Neuron (in vitro differentiated cells): ENCODE results near the gene TMEM89.

Experiments used
- H2AFZ ChIP-seq: one replicate; pipeline ENCODE4 v1.6.1; 2013; ENCODE audit warnings: low read depth, mild to moderate bottlenecking, inconsistent platforms, low read length, moderate library complexity
- H3K27me3 ChIP-seq: one replicate; pipeline ENCODE4 v1.6.1; 2013; ENCODE audit warnings: low read length; ENCODE audit not compliant: insufficient read depth
- H3K36me3 ChIP-seq: one replicate; pipeline ENCODE4 v1.6.1; 2013; ENCODE audit warnings: low read length; ENCODE audit not compliant: insufficient read depth
- H3K4me1 ChIP-seq: one replicate; pipeline ENCODE4 v1.6.1; 2013; ENCODE audit warnings: low read length; ENCODE audit not compliant: insufficient read depth
- H3K4me3 ChIP-seq: 2 replicates; pipeline ENCODE4 v1.5.1; 2013; ENCODE audit warnings: mild to moderate bottlenecking, low read length, moderate library complexity
- H3K9me3 ChIP-seq: one replicate; pipeline ENCODE4 v1.6.1; 2013; ENCODE audit warnings: low read length

Gene TMEM89, protein sequence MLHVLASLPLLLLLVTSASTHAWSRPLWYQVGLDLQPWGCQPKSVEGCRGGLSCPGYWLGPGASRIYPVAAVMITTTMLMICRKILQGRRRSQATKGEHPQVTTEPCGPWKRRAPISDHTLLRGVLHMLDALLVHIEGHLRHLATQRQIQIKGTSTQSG

DNA sequence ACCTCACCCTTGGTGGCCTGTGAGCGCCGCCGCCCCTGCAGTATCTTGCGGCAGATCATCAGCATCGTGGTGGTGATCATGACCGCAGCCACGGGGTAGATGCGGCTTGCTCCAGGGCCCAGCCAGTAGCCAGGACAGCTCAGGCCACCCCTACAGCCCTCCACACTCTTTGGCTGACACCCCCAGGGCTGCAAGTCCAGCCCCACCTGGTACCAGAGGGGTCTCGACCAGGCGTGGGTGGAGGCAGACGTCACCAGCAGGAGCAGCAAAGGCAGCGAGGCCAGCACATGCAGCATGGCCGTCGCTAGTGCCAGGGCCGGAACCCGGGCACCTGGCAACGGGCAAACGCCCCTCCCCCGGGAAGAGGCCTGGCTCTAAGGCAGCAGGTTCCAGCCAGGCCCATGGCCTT is at the start of gene TMEM89:
Gene TMEM89 (minus strand): TSS at position 309 of the 409 bp plus-strand sequence. CDS start 13 bp downstream, at position 296.
- Histone ChIP-seq H3K27me3 (no peaks in the 10 kb centered on the region), H3K4me3 (no peak within 1 kb of the TSS), H3K36me3 (peaks cover 15% of the 10 kb centered on the region), H2AFZ (no peak within 1 kb of the TSS), H3K9me3 (peaks cover 11% of the 10 kb centered on the region), H3K4me1 (no peaks in the 10 kb centered on the region)

DNA sequence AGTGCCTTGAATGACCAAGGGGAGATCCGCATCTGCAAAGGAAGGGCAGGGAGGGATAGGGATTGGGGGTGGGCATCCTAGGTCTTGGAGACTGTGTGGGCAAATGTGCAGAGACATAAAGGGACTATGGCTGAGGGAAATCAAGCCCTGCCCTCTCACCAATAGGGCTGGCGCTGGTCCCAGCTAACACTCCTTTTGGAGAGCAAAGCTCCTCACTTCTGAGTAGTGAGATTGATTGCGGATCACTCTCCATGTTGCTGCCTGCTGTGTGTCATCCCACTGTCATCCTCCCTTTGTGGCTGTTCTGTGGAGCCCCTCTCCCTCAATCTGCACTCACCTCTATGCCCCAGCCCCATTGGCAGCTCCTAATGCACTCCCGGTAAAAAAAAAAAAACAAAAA is 43.4 kb upstream of the TMEM89 start:
- Histone ChIP-seq H3K4me3 (no peak overlapping the region), H3K9me3 (peaks cover 14% of the 10 kb centered on the region)

DNA sequence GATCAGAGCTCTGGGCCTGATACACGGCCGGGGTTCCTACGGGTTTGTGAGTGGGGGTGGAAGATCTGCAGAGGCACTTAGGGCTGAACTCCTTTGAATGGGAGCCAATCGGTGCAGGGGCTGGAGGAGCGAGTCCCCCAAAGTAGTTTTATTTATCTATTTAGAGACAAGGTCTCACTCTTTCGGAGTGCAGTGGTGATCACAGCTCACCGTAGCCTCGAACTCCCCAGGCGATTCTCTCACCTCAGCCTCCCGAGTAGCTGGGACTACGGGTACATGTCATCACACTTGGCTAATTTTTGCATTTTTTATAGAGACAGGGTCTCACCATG is 42.7 kb upstream of the TMEM89 start:
- Histone ChIP-seq H2AFZ (no peak overlapping the region), H3K4me3 (peak overlapping the region; percentile 63), H3K9me3 (peaks cover 20% of the 10 kb centered on the region)

More for the DNA sequence above, 43.4 kb upstream of the TMEM89 start:
- H3K36me3 ChIP-seq: peaks cover 18% of the 10 kb centered on the region
- H3K27me3 ChIP-seq: no peaks in the 10 kb centered on the region
- H2AFZ ChIP-seq: no peak overlapping the region
- H3K4me1 ChIP-seq: peaks cover 3% of the 10 kb centered on the region

DNA sequence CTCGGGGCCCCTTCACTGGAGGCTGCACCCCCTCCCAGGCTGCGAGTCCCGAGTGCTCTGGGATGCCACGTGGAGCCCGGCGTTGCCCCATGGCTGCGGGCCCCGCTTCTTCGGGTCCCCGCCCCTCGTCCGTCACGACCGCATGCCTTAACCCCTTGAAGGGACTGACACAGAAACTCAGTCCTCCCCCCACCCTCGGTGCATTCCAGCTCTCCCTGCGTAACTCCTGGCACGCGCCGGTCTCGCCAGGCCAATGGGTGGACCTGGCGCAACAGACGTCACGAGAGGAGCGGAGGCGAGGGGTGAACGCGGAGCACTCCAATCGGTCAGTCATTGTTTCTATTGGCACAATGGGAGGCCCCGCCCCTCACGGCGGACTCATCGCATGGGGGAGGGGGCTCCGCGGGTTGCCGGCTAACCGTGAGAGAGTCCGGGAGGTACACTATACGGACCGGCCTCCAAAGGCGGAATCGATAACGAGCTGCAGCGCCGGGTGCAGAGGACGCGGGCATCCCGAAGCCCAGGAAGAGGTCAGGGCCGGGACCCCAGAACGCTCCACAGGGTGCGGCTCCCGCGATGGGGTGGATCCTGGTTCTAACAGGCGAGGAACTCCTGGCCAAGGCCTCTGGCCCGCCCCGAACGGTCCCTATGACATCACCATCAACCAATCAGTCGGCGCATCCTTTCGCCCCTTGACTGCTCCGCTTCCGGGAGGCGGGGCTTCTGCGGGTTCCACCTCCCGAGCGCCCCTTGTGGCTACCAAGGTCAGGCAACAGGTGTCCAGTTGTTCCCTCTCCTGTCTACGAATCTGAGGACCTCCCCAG is 42.1 kb upstream of the TMEM89 start:
- peaks cover 28% of the 10 kb centered on the region for H3K36me3 ChIP-seq
- H3K4me1 ChIP-seq: peaks cover 3% of the 10 kb centered on the region
- H3K27me3 ChIP-seq: no peaks in the 10 kb centered on the region
- H3K9me3 ChIP-seq: peaks cover 25% of the 10 kb centered on the region
- peak overlapping the region; percentile 63 for H3K4me3 ChIP-seq
- H2AFZ ChIP-seq: peak overlapping the region; percentile 6

More for the DNA sequence above, 42.7 kb upstream of the TMEM89 start:
- H3K27me3 ChIP-seq: no peaks in the 10 kb centered on the region
- peaks cover 3% of the 10 kb centered on the region for H3K4me1 ChIP-seq
- peaks cover 24% of the 10 kb centered on the region for H3K36me3 ChIP-seq

DNA sequence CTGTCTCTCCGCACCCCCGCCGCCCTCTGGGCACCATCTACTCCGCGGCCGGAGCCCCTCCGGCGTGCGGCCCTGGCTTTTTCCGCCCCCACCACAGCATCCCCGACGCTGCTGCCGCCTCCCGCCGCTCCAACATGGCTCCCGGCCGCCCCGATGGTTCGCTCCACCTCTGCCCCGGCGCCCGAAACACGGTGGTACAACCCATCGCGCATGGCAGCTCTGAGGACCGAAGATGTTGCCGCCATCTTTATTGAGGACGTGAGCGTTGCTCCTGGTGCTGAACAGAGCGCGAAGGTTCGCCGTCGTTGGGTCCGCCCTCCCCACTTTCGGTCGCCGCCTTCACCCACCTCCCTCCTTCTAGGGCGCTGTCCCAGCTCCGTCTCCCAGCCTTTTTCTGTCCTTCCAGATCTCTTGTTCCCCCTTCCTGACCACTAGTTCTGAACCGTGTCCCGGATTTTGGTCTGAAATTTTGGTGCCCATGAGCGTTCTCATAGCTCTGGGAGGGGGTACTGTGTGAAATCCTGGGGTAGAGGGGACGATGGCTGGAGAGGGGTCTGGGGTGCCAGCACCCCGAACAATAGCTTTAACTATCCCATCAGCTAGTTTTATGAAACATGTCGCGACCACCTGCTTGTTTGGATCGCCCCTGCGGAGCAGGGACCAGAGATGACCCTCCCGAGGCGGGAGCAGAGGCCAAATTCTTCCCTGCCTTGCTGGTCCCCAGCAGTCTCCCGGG is 41.4 kb upstream of the TMEM89 start, which contains the start of gene CELSR3:
Gene CELSR3 (minus strand): TSS at position 134 of the 736 bp plus-strand sequence. CDS start 252 bp downstream, outside the sequence.
- Histone ChIP-seq H3K4me3 (peak within 1 kb of the TSS; percentile 63), H2AFZ (peak within 1 kb of the TSS; percentile 6), H3K27me3 (no peaks in the 10 kb centered on the region), H3K4me1 (peaks cover 3% of the 10 kb centered on the region), H3K36me3 (peaks cover 36% of the 10 kb centered on the region), H3K9me3 (peaks cover 29% of the 10 kb centered on the region)

DNA sequence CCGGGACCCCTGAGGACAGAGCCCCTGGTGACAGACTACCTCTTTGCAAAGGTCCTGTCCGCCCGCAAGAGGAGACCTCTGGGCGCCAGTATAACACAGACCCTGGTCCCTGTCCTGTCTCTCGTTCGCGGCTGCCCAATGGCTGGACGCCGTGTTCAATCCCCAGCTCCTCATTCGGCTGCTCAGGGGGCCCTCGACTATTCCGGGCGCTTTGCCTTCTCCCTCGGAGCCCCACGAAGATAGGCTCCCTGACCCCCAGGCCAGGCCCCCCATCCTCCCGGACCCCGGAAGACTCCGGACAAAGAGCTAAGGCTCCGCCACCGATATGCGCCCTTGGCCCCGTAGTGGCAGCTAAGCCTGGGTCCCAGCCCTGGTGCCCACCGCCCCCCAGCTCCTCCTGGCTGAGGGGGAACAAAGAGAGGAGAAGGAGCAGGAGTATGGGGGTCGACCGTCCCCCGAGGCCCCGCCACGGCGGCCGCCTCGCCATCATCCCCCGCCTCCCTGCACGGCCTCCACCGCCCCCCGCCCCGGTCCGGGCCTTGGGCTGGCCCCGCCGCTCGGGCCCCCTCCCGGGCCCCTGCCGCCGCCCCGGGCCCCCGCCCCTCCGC is 40.7 kb upstream of the TMEM89 start:
- H3K4me3 ChIP-seq: peak overlapping the region; percentile 63
- peaks cover 43% of the 10 kb centered on the region for H3K36me3 ChIP-seq
- no peaks in the 10 kb centered on the region for H3K27me3 ChIP-seq
- no peak overlapping the region for H2AFZ ChIP-seq
- peaks cover 3% of the 10 kb centered on the region for H3K4me1 ChIP-seq
- peaks cover 33% of the 10 kb centered on the region for H3K9me3 ChIP-seq

DNA sequence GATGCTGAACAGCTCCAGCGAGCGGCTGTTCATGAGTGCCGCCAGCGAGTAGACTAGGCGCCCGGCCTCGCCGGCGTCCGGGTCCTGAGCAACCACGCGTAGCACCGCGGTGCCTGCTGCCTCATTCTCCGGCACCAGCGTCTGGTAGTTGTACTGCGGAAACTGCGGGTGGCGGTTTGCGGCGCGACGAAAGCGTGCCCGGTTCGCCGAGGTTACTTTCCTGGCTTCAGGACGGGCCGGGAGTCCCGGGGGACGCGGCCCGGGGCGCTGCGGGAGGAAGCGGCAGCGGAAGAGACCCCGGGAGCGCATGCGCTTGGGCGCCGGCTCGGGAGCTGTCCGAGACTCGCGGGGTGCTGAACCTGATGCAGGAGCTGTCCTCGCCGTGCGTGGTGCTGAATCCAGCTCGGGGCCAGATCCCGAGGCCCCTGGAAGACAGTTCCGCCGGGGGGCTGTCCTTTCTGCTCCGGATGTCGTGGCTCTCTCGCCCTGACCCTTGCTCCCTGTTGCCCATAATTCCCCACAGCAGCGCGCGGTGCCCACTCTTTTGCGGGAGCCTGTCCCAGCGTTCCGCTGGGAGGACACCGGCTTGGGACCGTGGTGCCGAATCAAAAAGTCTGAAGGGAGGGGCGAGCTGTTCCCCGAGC is 40.1 kb upstream of the TMEM89 start:
- H3K4me3 ChIP-seq: peak overlapping the region; percentile 63
- no peaks in the 10 kb centered on the region for H3K27me3 ChIP-seq
- H3K36me3 ChIP-seq: peaks cover 47% of the 10 kb centered on the region

DNA sequence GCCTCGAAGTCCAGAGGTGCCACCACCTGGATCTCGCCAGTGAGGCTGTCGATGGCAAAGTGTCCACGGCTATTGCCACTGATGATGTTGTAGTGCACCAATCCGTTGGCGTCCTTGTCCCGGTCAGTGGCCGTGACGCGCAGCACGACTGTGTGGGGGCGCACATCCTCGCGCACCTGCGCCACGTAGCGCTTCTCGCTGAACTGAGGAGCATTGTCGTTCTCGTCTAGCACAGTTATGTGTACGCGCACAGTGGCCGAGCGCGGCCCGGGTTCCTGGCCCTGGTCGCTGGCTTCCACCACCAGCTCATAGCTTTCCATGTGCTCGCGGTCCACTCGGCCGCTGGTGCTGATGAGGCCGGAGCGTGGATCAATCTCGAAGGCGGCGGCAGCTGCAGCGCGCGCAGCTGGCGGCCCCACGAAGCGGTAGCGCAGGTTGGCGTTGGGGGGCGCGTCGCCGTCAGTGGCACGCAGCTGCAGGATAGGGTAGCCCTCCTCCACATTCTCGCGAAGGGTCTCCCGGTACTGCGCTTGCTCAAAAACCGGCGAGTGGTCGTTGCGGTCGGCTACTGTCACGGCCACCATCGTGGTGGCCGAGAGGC is 39.3 kb upstream of the TMEM89 start:
- H3K9me3 ChIP-seq: peaks cover 33% of the 10 kb centered on the region
- no peaks in the 10 kb centered on the region for H3K27me3 ChIP-seq
- peaks cover 3% of the 10 kb centered on the region for H3K4me1 ChIP-seq
- H3K4me3 ChIP-seq: no peak overlapping the region
- peaks cover 51% of the 10 kb centered on the region for H3K36me3 ChIP-seq
- H2AFZ ChIP-seq: no peak overlapping the region

More for the DNA sequence above, 40.1 kb upstream of the TMEM89 start:
- Histone ChIP-seq H3K4me1 (peaks cover 3% of the 10 kb centered on the region), H3K9me3 (peaks cover 33% of the 10 kb centered on the region), H2AFZ (no peak overlapping the region)

DNA sequence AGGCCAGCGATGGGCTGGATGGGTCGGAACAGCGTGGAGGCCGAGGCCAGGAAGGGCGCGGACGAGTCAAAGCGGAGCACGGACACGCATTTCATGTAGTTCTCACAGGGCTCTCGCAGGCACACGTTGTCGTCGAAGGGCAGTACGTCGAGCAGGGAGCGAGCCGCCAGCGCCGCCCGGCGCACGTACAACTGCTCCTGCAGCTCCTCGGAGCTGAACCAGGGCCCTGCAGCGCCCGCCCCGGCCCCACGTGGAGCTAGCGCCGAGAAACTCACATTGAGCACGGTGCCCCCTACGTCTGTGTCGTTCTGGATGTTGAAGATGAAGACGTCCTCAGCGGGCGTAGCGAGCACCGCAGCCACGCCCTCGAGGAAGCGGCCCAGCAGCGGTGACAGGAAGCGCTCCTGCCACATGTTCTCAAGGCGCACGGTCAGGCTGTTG is 35.3 kb upstream of the TMEM89 start:
- H3K9me3 ChIP-seq: peaks cover 33% of the 10 kb centered on the region
- H3K4me1 ChIP-seq: no peaks in the 10 kb centered on the region
- H3K36me3 ChIP-seq: peaks cover 88% of the 10 kb centered on the region
- H3K27me3 ChIP-seq: no peaks in the 10 kb centered on the region
- no peak overlapping the region for H2AFZ ChIP-seq
- H3K4me3 ChIP-seq: no peak overlapping the region

DNA sequence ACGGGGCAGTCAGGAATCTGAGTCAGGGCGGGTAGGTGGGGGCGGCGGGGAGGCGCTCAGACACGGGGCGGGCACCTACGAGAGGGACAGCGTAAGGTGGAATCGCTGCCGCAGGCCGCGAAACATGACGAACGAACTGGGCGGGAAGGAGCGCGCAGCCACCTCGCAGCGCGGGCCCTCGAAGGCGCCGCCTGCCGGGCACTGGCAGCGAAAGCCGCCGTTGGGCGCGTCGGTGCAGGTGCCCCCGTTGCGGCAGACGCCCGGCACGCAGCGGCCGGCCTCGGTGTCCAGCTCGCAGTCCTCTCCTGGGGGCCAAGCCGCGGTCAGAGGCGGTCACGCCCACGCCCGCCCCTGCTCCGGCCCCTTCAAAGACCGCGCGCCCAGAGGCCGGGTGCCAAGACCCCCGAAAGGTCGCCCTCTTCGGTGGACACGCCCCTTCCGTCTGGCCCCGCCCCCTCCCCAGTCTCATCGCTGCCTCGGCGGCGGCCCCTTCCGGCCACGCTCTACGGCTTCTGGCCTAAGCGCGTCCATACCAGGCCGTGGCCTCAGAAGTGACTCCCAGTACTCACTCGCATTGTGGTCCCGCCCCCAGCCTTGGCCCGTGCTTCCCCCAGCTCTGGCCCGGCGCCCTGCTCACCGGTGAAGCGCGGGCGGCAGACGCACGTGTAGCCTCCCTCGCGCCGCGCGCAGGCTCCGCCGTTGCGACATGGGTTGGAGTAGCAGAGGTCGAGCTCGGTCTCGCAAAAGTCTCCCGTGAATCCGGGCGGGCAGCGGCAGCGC is 34.7 kb upstream of the TMEM89 start:
- peaks cover 93% of the 10 kb centered on the region for H3K36me3 ChIP-seq
- H3K4me3 ChIP-seq: no peak overlapping the region
- peaks cover 33% of the 10 kb centered on the region for H3K9me3 ChIP-seq
- no peaks in the 10 kb centered on the region for H3K27me3 ChIP-seq
- no peak overlapping the region for H2AFZ ChIP-seq
- no peaks in the 10 kb centered on the region for H3K4me1 ChIP-seq

DNA sequence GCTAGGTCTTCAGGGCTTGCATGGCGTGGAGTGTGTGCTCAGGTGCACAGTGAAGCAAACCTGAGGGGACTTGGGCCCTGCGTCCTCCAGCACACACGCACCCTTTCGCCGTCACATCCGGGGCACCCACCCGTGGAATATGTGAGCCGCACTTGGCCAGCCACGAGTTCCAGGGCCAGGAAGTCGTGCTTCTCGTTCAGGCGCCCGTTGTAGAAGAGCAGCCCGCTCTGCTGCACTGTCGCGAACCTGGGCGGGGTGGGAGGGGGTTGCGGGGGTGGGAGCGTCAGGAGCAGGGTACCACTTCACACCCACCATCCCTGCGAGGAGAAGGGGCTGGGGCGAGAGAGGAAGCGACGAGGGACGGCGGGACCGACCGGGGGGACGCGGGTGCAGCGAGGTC is 34.0 kb upstream of the TMEM89 start:
- H3K4me1 ChIP-seq: no peaks in the 10 kb centered on the region
- peaks cover 93% of the 10 kb centered on the region for H3K36me3 ChIP-seq
- H3K27me3 ChIP-seq: no peaks in the 10 kb centered on the region
- peaks cover 26% of the 10 kb centered on the region for H3K9me3 ChIP-seq
- H3K4me3 ChIP-seq: no peak overlapping the region
- H2AFZ ChIP-seq: no peak overlapping the region
